IMR-90 (cell line): Measurements from ENCODE around the gene DNAJC2. TPM values are rescaled to one million over a fixed set of nuclear protein-coding genes. Genes with fewer than 3 reads are reported as not detected.

ENCODE experiments used
- ATAC-seq: fragments of 200-7000 bp; cut with Tn5 transposase; 2 replicates; pipeline ENCODE4 v1.9.1; 2020; ENCODE audit warnings: low read depth, mild to moderate bottlenecking, moderate library complexity
- BruUV-seq: library from RNA; stranded (reverse); fragments of 400-500 nt; replicated peaks from 2 replicates; lab custom pipeline; 2021; lab: Mats Ljungman, UMichigan
- CTCF ChIA-PET: fragments of 300-600 bp; formaldehyde crosslinking; extraction: SDS; loops from one replicate; lab custom pipeline; 2021; ENCODE audit warnings: antibody characterized with exemption; lab: Yijun Ruan, JAX
- POLR2A ChIA-PET: fragments of 300-600 bp; sonication (Branson Sonifier 250); formaldehyde crosslinking; loops from one replicate; lab custom pipeline; 2022; ENCODE audit warnings: antibody characterized with exemption; ENCODE audit not compliant: unreplicated experiment; lab: Charles Lee
- DNase-seq: peaks from one replicate; pipeline ENCODE4 v3.0.0; 2013
- H2AFZ ChIP-seq: replicated peaks from 2 replicates; pipeline ENCODE3; 2013; ENCODE audit warnings: low read length, mild to moderate bottlenecking; ENCODE audit not compliant: poor library complexity
- H2AK5ac ChIP-seq: 2 replicates; pipeline ENCODE4 v1.6.1; 2013; ENCODE audit warnings: low read depth, low read length, inconsistent platforms
- H2AK9ac ChIP-seq: replicated peaks from 2 replicates; pipeline ENCODE3; 2013; ENCODE audit warnings: mild to moderate bottlenecking, low read depth, low read length, moderate library complexity; ENCODE audit not compliant: poor library complexity
- H2BK120ac ChIP-seq: 2 replicates; pipeline ENCODE4 v1.6.1; 2013; ENCODE audit warnings: low read depth, low read length, inconsistent platforms
- H2BK15ac ChIP-seq: 3 replicates; pipeline ENCODE4 v1.6.1; 2013; ENCODE audit warnings: low read depth, low read length, inconsistent platforms
- H2BK20ac ChIP-seq: 2 replicates; pipeline ENCODE4 v1.6.1; 2013; ENCODE audit warnings: low read depth, mild to moderate bottlenecking, inconsistent platforms, low read length, moderate library complexity
- H2BK5ac ChIP-seq: 2 replicates; pipeline ENCODE4 v1.6.1; 2013; ENCODE audit warnings: mild to moderate bottlenecking, low read depth, low read length, inconsistent platforms; ENCODE audit not compliant: poor library complexity, severe bottlenecking
- H3K14ac ChIP-seq: replicated peaks from 2 replicates; pipeline ENCODE4 v1.6.1; 2013; ENCODE audit warnings: low read depth, low read length, inconsistent platforms
- H3K18ac ChIP-seq: 2 replicates; pipeline ENCODE4 v1.6.1; 2013; ENCODE audit warnings: low read depth, low read length, control low read depth
- H3K23ac ChIP-seq: 2 replicates; pipeline ENCODE4 v1.6.1; 2013; ENCODE audit warnings: low read depth, low read length, inconsistent platforms
- H3K27ac ChIP-seq: 2 replicates; pipeline ENCODE4 v1.5.1; 2013; ENCODE audit warnings: mild to moderate bottlenecking, control low read depth, low read length; ENCODE audit not compliant: insufficient read depth
- H3K27me3 ChIP-seq: 2 replicates; pipeline ENCODE4 v1.6.1; 2013; ENCODE audit warnings: low read length; ENCODE audit not compliant: control insufficient read depth, insufficient read depth
- H3K36me3 ChIP-seq: 2 replicates; pipeline ENCODE4 v1.6.1; 2013; ENCODE audit warnings: low read length, mixed read lengths; ENCODE audit not compliant: control insufficient read depth, insufficient read depth
- H3K4ac ChIP-seq: 2 replicates; pipeline ENCODE4 v1.6.1; 2013; ENCODE audit warnings: low read depth, low read length, inconsistent platforms
- H3K4me1 ChIP-seq: 2 replicates; pipeline ENCODE4 v1.6.1; 2013; ENCODE audit warnings: low read length, mixed read lengths; ENCODE audit not compliant: control insufficient read depth, insufficient read depth
- H3K4me2 ChIP-seq: 2 replicates; pipeline ENCODE4 v1.6.1; 2013; ENCODE audit warnings: low read depth, mild to moderate bottlenecking, control low read depth, low read length, moderate library complexity
- H3K4me3 ChIP-seq: 2 replicates; pipeline ENCODE4 v1.5.1; 2013; ENCODE audit warnings: low read depth, mild to moderate bottlenecking, control low read depth, low read length, moderate library complexity; ENCODE audit not compliant: insufficient read depth
- H3K56ac ChIP-seq: 2 replicates; pipeline ENCODE4 v1.6.1; 2013; ENCODE audit warnings: low read length, inconsistent platforms; ENCODE audit not compliant: insufficient read depth; ENCODE audit errors: extremely low read depth
- H3K79me1 ChIP-seq, 2 experiments: 2 replicates each; pipeline ENCODE4 v1.6.1; 2013; ENCODE audit warnings: low read length in 2 of 2, inconsistent platforms in 1 of 2, low read depth in 1 of 2
- H3K9ac ChIP-seq: 2 replicates; pipeline ENCODE4 v1.6.1; 2013; ENCODE audit warnings: low read depth, low read length, control low read depth
- H3K9me1 ChIP-seq: 2 replicates; pipeline ENCODE4 v1.6.1; 2013; ENCODE audit warnings: low read length, inconsistent platforms; ENCODE audit not compliant: insufficient read depth
- H3K9me3 ChIP-seq: 2 replicates; pipeline ENCODE4 v1.6.1; 2013; ENCODE audit warnings: low read length; ENCODE audit not compliant: control insufficient read depth, insufficient read depth
- H4K20me1 ChIP-seq: 2 replicates; pipeline ENCODE4 v1.6.1; 2013; ENCODE audit warnings: low read length, inconsistent platforms; ENCODE audit not compliant: insufficient read depth
- H4K5ac ChIP-seq: 2 replicates; pipeline ENCODE4 v1.6.1; 2013; ENCODE audit warnings: mild to moderate bottlenecking, low read depth, low read length, control low read depth
- H4K8ac ChIP-seq, 2 experiments: 2 replicates each; pipeline ENCODE4 v1.6.1; 2013; ENCODE audit warnings: low read depth in 2 of 2, low read length in 2 of 2, control low read depth in 1 of 2, inconsistent platforms in 1 of 2
- H4K91ac ChIP-seq: 2 replicates; pipeline ENCODE4 v1.6.1; 2013; ENCODE audit warnings: low read depth, low read length, inconsistent platforms; ENCODE audit not compliant: insufficient read depth
- POLR2A ChIP-seq: IDR thresholded peaks from 2 replicates; pipeline ENCODE4 v1.6.1; 2012; ENCODE audit warnings: mild to moderate bottlenecking, low read depth, low read length
- RFX5 ChIP-seq: IDR thresholded peaks from 2 replicates; pipeline ENCODE4 v1.8.0; 2012; ENCODE audit warnings: low read depth, mild to moderate bottlenecking, low read length, moderate library complexity
- SMC3 ChIP-seq: fragments of 150-350 bp; IDR thresholded peaks from 2 replicates; pipeline ENCODE4 v1.6.1; 2016; ENCODE audit warnings: low read depth, mild to moderate bottlenecking, antibody characterized with exemption, low read length, moderate library complexity
- USF2 ChIP-seq: fragments of 150-350 bp; IDR thresholded peaks from 2 replicates; pipeline ENCODE4 v1.6.1; 2017; ENCODE audit warnings: mild to moderate bottlenecking, antibody characterized with exemption, low read length, low read depth
- WGBS, 2 experiments: methylation state at CpG; one replicate each; pipeline versions ENCODE4 v1.1.5 to v1.1.7; 2013; ENCODE audit warnings: missing lambda C conversion rate in 2 of 2; ENCODE audit not compliant: insufficient read length in 1 of 2; ENCODE audit errors: extremely low coverage in 2 of 2; 5-methylcytosine and 5-hydroxymethylcytosine counted together
- dilution Hi-C: fragments of 300-500 bp; cut with HindIII; formaldehyde crosslinking; loops from one replicate; pipeline ENCODE4 v1.14.3; 2018; ENCODE audit warnings: low sequenced_read_pairs; ENCODE audit not compliant: unreplicated experiment
- in situ Hi-C: fragments of 300-500 bp; cut with MboI; formaldehyde crosslinking; loops from 3 replicates; pipeline ENCODE4 v1.14.3; 2019; ENCODE audit warnings: low sequenced_read_pairs, inconsistent platforms, mixed read lengths
- intact Hi-C: fragments of 100-400 bp; cut with micrococcal nuclease; formaldehyde crosslinking; loops from 2 replicates; pipeline ENCODE4 v1.10.0; 2022
- polyA plus RNA-seq, 3 experiments: library from polyadenylated mRNA; depleted of rRNA; stranded (reverse); fragments of >200 nt; gene quantifications; 2 replicates each; pipeline ENCODE4 v1.2.3, GENCODE V29; 2012; ENCODE audit warnings: low replicate concordance in 1 of 3
- total RNA-seq: library from RNA; depleted of rRNA; stranded (reverse); fragments of >200 nt; gene quantifications from 2 replicates; pipeline ENCODE4 v1.2.3, GENCODE V29; 2012

DNAJC2 gene
- total and polyA plus RNA-seq, 2 of the 4 experiments (the other 2 are of a cell fraction): 17.5 to 22.4 TPM

DNA sequence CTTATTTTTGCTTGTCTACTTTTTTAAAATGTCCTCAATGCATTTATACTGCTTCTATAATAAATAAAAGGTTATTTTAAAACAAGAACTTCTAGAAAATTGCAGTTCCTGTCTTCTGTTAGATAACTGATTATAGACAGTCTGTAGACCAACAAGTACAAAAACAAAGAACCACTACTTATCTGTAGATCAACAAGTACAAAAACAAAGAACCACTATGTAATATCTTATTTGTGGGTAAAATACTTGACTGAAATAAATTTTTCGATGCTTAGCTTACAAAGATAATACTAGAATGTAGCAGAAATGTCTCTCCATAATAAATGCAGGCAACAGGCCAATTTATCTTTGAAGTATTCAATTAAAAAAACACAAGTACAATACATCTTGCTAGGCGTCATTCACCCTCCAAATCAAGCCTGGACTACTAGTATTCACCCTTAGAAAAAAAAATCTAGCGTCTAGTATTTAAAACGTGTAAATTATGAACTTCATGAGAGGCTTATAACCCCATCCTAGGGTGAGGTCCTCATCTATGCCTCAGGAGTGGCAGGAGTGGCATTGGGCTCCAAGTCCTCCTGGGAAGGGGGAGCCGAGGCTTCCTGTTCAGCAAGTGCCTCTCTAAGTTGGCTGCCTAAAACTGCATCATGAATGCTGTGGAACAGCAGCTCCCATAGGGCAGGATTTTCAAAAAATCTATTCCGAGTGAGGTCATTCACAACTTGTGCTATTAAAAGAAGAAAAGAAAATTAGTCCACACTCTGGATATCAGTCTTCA lies 29.5 kb upstream of the DNAJC2 start:
- Histone ChIP-seq H3K9me3 (no peaks in the 10 kb centered on the region), H2BK120ac (no peak overlapping the region), H3K56ac (no peak overlapping the region), H3K14ac (no peak overlapping the region), H2AFZ (no peak overlapping the region), H4K20me1 (no peaks in the 10 kb centered on the region), H4K91ac (no peak overlapping the region), H3K4ac (no peak overlapping the region), H4K8ac (no peak overlapping the region), H2BK5ac (no peak overlapping the region), H3K4me1 (no peaks in the 10 kb centered on the region), H3K27me3 (peaks cover 6% of the 10 kb centered on the region), H2AK9ac (no peak overlapping the region), H3K18ac (no peak overlapping the region), H3K4me3 (no peak overlapping the region), H2BK15ac (no peak overlapping the region), H3K9ac (no peak overlapping the region), H3K36me3 (no peaks in the 10 kb centered on the region), H3K4me2 (no peak overlapping the region), H3K9me1 (no peaks in the 10 kb centered on the region), H3K23ac (no peak overlapping the region), H3K79me1 (no peaks in the 10 kb centered on the region), H2BK20ac (no peak overlapping the region), H3K27ac (no peak overlapping the region), H2AK5ac (no peak overlapping the region), H4K5ac (no peak overlapping the region)
- no CpG with 5 or more reads among the region's 6 CpGs for WGBS, 2 experiments
- in situ Hi-C loops (no loop called here), intact Hi-C loops (no loop called here), dilution Hi-C loops (no loop called here)
- POLR2A ChIA-PET: no interaction called here
- CTCF ChIA-PET: interaction anchor here (1.0 kb wide), 1 partner anchor 12 kb away, joined by 3 read pairs; no protein-coding TSS in a partner anchor
- no TSS peak for BruUV-seq
- DNase-seq (no peak), ATAC-seq (no peak)
- TF ChIP-seq POLR2A: no peak
- TF ChIP-seq USF2: no peak
- no peak for TF ChIP-seq SMC3
- no peak for TF ChIP-seq RFX5
